HepG2 (cell line): ENCODE measurements around the gene ARL5B. TPM values are rescaled to one million over a fixed set of nuclear protein-coding genes. Genes with fewer than 3 reads are reported as not detected.

ENCODE experiments used
- DMAP1 ChIP-seq: IDR thresholded peaks from 2 replicates; pipeline ENCODE4 v1.6.1; 2016
- DNMT3B ChIP-seq: conservative IDR thresholded peaks from 2 replicates; pipeline ENCODE4 v1.6.1; 2016; ENCODE audit warnings: missing biosample characterization, control low read depth
- ETV5 ChIP-seq: IDR thresholded peaks from 2 replicates; pipeline ENCODE4 v1.6.1; 2018; ENCODE audit warnings: missing biosample characterization, missing genetic modification reagents, inconsistent platforms, borderline replicate concordance
- ISX ChIP-seq: sonication (generic); formaldehyde crosslinking; conservative IDR thresholded peaks from 2 replicates; pipeline ENCODE4 v1.5.0; 2020; ENCODE audit warnings: missing genetic modification reagents
- KAT7 ChIP-seq: IDR thresholded peaks from 2 replicates; pipeline ENCODE4 v1.6.1; 2018; ENCODE audit warnings: borderline replicate concordance, missing compliant biosample characterization
- KLF11 ChIP-seq: IDR thresholded peaks from 2 replicates; pipeline ENCODE4 v1.6.1; 2016; ENCODE audit warnings: missing compliant biosample characterization
- MEIS1 ChIP-seq: sonication (generic); formaldehyde crosslinking; IDR thresholded peaks from 2 replicates; pipeline ENCODE4 v1.9.0; 2021; ENCODE audit warnings: mild to moderate bottlenecking, missing genetic modification reagents, moderate library complexity, borderline replicate concordance
- NCOA2 ChIP-seq: sonication (generic); formaldehyde crosslinking; IDR thresholded peaks from 2 replicates; pipeline ENCODE4 v1.8.0; 2022; ENCODE audit warnings: inconsistent platforms
- PCBP1 ChIP-seq: fragments of 200-400 bp; formaldehyde crosslinking; IDR thresholded peaks from 2 replicates; pipeline ENCODE4 v1.6.1; 2017; ENCODE audit warnings: mild to moderate bottlenecking, low read depth, low read length, borderline replicate concordance
- SALL1 ChIP-seq: sonication (generic); formaldehyde crosslinking; IDR thresholded peaks from 2 replicates; pipeline ENCODE4 v1.8.0; 2022; ENCODE audit warnings: mild to moderate bottlenecking, missing genetic modification reagents
- SMC3 ChIP-seq: IDR thresholded peaks from 2 replicates; pipeline ENCODE4 v1.6.1; 2011; ENCODE audit warnings: low read length, improper control_type of control experiment
- SOX6 ChIP-seq, 2 experiments: fragments of 450-650 bp in 1 of 2; sonication (generic) in 1 of 2; formaldehyde crosslinking in 1 of 2; IDR thresholded peaks; 2 replicates each; pipeline versions ENCODE4 v1.4.0 to v1.6.1; 2017 to 2020; ENCODE audit warnings: antibody characterized with exemption in 1 of 2, mild to moderate bottlenecking in 1 of 2, missing genetic modification reagents in 1 of 2
- SRY ChIP-seq: sonication (generic); formaldehyde crosslinking; IDR thresholded peaks from 2 replicates; pipeline ENCODE4 v1.8.0; 2022; ENCODE audit warnings: mild to moderate bottlenecking, missing genetic modification reagents
- TBP ChIP-seq: sonication (generic); formaldehyde crosslinking; IDR thresholded peaks from 2 replicates; pipeline ENCODE4 v1.5.0; 2020; ENCODE audit warnings: missing genetic modification reagents
- ZFYVE20 ChIP-seq: sonication (generic); formaldehyde crosslinking; IDR thresholded peaks from 2 replicates; pipeline ENCODE4 v1.8.0; 2023; ENCODE audit warnings: low read depth, mild to moderate bottlenecking, moderate library complexity, missing genetic modification reagents, borderline replicate concordance
- ZIK1 ChIP-seq: sonication (generic); formaldehyde crosslinking; IDR thresholded peaks from 2 replicates; pipeline ENCODE4 v1.5.0; 2020; ENCODE audit warnings: mild to moderate bottlenecking, low read depth, missing genetic modification reagents, borderline replicate concordance
- ZNF224 ChIP-seq: sonication (generic); formaldehyde crosslinking; IDR thresholded peaks from 2 replicates; pipeline ENCODE4 v1.5.0; 2020; ENCODE audit warnings: mild to moderate bottlenecking, missing genetic modification reagents
- ZNF235 ChIP-seq: sonication (generic); formaldehyde crosslinking; IDR thresholded peaks from 2 replicates; pipeline ENCODE4 v1.8.1; 2023; ENCODE audit warnings: mild to moderate bottlenecking, missing genetic modification reagents, borderline replicate concordance
- ZNF296 ChIP-seq: sonication (generic); formaldehyde crosslinking; conservative IDR thresholded peaks from 2 replicates; pipeline ENCODE4 v1.5.0; 2020; ENCODE audit warnings: mild to moderate bottlenecking, missing genetic modification reagents
- ZNF317 ChIP-seq: sonication (generic); formaldehyde crosslinking; IDR thresholded peaks from 2 replicates; pipeline ENCODE4 v1.5.0; 2020; ENCODE audit warnings: mild to moderate bottlenecking, missing genetic modification reagents
- ZNF570 ChIP-seq: sonication (generic); formaldehyde crosslinking; IDR thresholded peaks from 2 replicates; pipeline ENCODE4 v1.4.0; 2020; ENCODE audit warnings: mild to moderate bottlenecking, missing genetic modification reagents, borderline replicate concordance
- ZNF749 ChIP-seq: sonication (generic); formaldehyde crosslinking; IDR thresholded peaks from 2 replicates; pipeline ENCODE4 v1.8.0; 2022; ENCODE audit warnings: mild to moderate bottlenecking, missing genetic modification reagents, moderate library complexity, borderline replicate concordance
- polyA plus RNA-seq, 8 experiments: library from polyadenylated mRNA; depleted of rRNA in 3 of 8; stranded (reverse) in 7 of 8; unstranded in 1 of 8; fragments of >200 nt; fragmentation: Illumina TruSeq in 4 of 8; extraction: Trizol in 4 of 8; gene quantifications; 2 replicates each; pipeline versions ENCODE4 v1.2.1 to v1.2.3, GENCODE V29; 2011 to 2016; ENCODE audit warnings: low read depth in 4 of 8, missing spikeins in 1 of 8, mixed read lengths in 1 of 8; ENCODE audit not compliant: insufficient read depth in 1 of 8
- total RNA-seq, 5 experiments: library from RNA; depleted of rRNA; stranded (reverse); fragments of >200 nt; fragmentation: Illumina TruSeq; extraction: Trizol; gene quantifications; 2 replicates each; pipeline ENCODE4 v1.2.3, GENCODE V29; 2016; ENCODE audit warnings: low read depth in 1 of 5
- TF ChIP-seq, protein P1 (sequence below): sonication (generic); formaldehyde crosslinking; conservative IDR thresholded peaks from 2 replicates; pipeline ENCODE4 v1.8.0; 2022; ENCODE audit warnings: mild to moderate bottlenecking, moderate library complexity, missing genetic modification reagents
- TF ChIP-seq, protein P2 (sequence below): IDR thresholded peaks from 2 replicates; pipeline ENCODE4 v1.6.1; 2016; ENCODE audit warnings: low read depth
- TF ChIP-seq, protein P3 (sequence below): sonication (generic); formaldehyde crosslinking; IDR thresholded peaks from 2 replicates; pipeline ENCODE4 v1.8.0; 2022; ENCODE audit warnings: mild to moderate bottlenecking, missing genetic modification reagents, moderate library complexity
- TF ChIP-seq, protein P4 (sequence below): sonication (generic); formaldehyde crosslinking; IDR thresholded peaks from 2 replicates; pipeline ENCODE4 v1.8.0; 2022; ENCODE audit warnings: mild to moderate bottlenecking, missing genetic modification reagents, moderate library complexity

The ARL5B gene
- total and polyA plus RNA-seq, 2 of the 13 experiments (the other 11 are each of a cell fraction or from before 2014, with no cell fraction given) = 26.6 to 32.7 TPM

DNA sequence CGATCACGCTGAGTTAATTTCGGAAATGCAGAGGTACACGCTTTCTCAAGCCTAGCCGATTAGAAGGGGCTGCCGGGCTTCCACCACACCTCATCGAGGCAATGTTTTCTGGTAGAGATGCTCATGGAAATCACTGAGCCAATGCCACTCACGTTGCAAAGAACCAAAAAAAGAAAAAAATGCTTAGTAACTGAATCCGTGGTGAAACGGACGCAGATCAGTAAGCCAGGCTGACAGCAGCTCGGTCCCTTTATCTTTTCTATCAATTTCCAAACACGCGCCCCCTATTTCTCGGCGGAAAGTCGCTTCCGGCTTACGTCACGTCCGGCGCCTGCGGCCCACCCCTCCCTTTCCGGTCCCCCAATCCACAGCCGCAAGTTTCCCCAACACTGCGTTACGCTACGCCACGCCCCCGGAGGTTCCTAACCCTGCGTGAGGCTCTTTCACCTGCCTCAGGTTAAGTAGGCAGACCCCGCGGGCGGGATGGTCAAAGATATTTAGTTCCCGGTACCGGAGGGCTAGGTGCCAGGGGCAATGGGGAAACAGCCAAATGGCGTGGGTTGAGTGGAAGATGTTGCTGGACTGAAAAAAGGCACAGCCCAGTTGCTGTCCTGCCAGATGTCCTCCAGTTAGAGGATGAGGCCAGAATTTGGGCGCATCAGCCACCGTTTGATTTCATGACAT lies 7.8 kb upstream of the ARL5B start, which contains the start of gene NSUN6 (continued):
- TF ChIP-seq, protein P1, sequence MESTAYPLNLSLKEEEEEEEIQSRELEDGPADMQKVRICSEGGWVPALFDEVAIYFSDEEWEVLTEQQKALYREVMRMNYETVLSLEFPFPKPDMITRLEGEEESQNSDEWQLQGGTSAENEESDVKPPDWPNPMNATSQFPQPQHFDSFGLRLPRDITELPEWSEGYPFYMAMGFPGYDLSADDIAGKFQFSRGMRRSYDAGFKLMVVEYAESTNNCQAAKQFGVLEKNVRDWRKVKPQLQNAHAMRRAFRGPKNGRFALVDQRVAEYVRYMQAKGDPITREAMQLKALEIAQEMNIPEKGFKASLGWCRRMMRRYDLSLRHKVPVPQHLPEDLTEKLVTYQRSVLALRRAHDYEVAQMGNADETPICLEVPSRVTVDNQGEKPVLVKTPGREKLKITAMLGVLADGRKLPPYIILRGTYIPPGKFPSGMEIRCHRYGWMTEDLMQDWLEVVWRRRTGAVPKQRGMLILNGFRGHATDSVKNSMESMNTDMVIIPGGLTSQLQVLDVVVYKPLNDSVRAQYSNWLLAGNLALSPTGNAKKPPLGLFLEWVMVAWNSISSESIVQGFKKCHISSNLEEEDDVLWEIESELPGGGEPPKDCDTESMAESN = 0 out of 2 replicates have a peak, but pooled peaks have one; percentile 69
- no peak for TF ChIP-seq MEIS1 (CRISPR knock-in tag)
- TF ChIP-seq ZIK1 (CRISPR knock-in tag) = no peak
- TF ChIP-seq ZNF296 (CRISPR knock-in tag) = no peak
- peak; percentile 72 for TF ChIP-seq SALL1 (CRISPR knock-in tag)
- peak; percentile 35; the same call in 1 of the 2 replicates for TF ChIP-seq KAT7 (CRISPR knock-in tag)
- TF ChIP-seq, protein P2, sequence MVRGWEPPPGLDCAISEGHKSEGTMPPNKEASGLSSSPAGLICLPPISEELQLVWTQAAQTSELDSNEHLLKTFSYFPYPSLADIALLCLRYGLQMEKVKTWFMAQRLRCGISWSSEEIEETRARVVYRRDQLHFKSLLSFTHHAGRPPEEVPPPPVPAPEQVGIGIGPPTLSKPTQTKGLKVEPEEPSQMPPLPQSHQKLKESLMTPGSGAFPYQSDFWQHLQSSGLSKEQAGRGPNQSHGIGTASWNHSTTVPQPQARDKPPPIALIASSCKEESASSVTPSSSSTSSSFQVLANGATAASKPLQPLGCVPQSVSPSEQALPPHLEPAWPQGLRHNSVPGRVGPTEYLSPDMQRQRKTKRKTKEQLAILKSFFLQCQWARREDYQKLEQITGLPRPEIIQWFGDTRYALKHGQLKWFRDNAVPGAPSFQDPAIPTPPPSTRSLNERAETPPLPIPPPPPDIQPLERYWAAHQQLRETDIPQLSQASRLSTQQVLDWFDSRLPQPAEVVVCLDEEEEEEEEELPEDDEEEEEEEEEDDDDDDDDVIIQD (CRISPR knock-in tag) = 0 out of 2 replicates have a peak, but pooled peaks have one; percentile 37
- no peak for TF ChIP-seq TBP (CRISPR knock-in tag)
- no peak for TF ChIP-seq ISX (CRISPR knock-in tag)
- TF ChIP-seq SMC3 = no peak
- no peak for TF ChIP-seq ZNF235 (CRISPR knock-in tag)
- TF ChIP-seq ZNF224 (CRISPR knock-in tag) = no peak
- no peak; the same call in 1 of the 2 replicates for TF ChIP-seq KLF11 (CRISPR knock-in tag)
- TF ChIP-seq, protein P3, sequence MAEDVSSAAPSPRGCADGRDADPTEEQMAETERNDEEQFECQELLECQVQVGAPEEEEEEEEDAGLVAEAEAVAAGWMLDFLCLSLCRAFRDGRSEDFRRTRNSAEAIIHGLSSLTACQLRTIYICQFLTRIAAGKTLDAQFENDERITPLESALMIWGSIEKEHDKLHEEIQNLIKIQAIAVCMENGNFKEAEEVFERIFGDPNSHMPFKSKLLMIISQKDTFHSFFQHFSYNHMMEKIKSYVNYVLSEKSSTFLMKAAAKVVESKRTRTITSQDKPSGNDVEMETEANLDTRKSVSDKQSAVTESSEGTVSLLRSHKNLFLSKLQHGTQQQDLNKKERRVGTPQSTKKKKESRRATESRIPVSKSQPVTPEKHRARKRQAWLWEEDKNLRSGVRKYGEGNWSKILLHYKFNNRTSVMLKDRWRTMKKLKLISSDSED (CRISPR knock-in tag) = no peak
- TF ChIP-seq ZNF749 (CRISPR knock-in tag) = peak; percentile 59; the same call in 1 of the 2 replicates
- TF ChIP-seq ETV5 (CRISPR knock-in tag) = peak; percentile 86
- no peak for TF ChIP-seq PCBP1
- TF ChIP-seq ZFYVE20 (CRISPR knock-in tag) = no peak
- no peak for TF ChIP-seq DNMT3B (CRISPR knock-in tag)
- TF ChIP-seq SOX6 (IDR thresholded peaks at IDR 0.05) = no peak
- 0 out of 2 replicates have a peak, but pooled peaks have one; percentile 39 for TF ChIP-seq SOX6 (CRISPR knock-in tag; IDR thresholded peaks at IDR 0.05)
- no peak for TF ChIP-seq NCOA2 (CRISPR knock-in tag)
- no peak for TF ChIP-seq ZNF317 (CRISPR knock-in tag)
- TF ChIP-seq DMAP1 (CRISPR knock-in tag) = peak; percentile 78; the same call in 1 of the 2 replicates
- peak; percentile 65; the same call in 1 of the 2 replicates for TF ChIP-seq SRY (CRISPR knock-in tag)
- TF ChIP-seq, protein P4, sequence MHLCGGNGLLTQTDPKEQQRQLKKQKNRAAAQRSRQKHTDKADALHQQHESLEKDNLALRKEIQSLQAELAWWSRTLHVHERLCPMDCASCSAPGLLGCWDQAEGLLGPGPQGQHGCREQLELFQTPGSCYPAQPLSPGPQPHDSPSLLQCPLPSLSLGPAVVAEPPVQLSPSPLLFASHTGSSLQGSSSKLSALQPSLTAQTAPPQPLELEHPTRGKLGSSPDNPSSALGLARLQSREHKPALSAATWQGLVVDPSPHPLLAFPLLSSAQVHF = no peak
- no peak for TF ChIP-seq ZNF570 (CRISPR knock-in tag)
